Astrocyte (in vitro differentiated cells and primary cell): ENCODE measurements around the gene CYP4B1.

Source experiments
- EZH2 ChIP-seq: IDR thresholded peaks from 2 replicates; pipeline ENCODE4 v1.6.1; 2012; ENCODE audit warnings: mild to moderate bottlenecking, low read length, inconsistent platforms; ENCODE audit not compliant: insufficient read depth
- TF ChIP-seq, protein P1 (sequence below): IDR thresholded peaks from 2 replicates; pipeline ENCODE4 v1.5.1; 2011; ENCODE audit warnings: low read depth, mild to moderate bottlenecking, inconsistent platforms, low read length, moderate library complexity; ENCODE audit not compliant: insufficient read depth

DNA sequence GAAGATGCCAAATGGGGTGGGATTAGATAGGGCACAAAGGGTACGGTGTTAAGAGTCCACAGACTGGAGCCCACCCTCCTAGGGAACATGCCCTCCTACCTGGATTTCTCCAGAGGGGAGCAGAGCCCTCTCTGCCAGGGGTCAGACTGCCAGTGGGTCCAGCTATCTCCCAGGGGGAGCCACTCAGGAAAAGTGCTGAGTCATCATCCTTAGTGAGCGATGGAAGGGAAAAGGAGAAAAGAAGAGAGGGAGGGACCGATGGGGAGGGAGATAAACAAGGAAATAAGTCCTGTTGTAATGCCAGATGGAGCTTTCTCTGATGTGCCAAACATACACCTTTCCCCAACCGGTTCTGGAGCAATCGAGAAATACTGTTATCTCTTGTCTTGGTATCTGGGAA lies 30.4 kb upstream of the CYP4B1 start:
- TF ChIP-seq, protein P1, sequence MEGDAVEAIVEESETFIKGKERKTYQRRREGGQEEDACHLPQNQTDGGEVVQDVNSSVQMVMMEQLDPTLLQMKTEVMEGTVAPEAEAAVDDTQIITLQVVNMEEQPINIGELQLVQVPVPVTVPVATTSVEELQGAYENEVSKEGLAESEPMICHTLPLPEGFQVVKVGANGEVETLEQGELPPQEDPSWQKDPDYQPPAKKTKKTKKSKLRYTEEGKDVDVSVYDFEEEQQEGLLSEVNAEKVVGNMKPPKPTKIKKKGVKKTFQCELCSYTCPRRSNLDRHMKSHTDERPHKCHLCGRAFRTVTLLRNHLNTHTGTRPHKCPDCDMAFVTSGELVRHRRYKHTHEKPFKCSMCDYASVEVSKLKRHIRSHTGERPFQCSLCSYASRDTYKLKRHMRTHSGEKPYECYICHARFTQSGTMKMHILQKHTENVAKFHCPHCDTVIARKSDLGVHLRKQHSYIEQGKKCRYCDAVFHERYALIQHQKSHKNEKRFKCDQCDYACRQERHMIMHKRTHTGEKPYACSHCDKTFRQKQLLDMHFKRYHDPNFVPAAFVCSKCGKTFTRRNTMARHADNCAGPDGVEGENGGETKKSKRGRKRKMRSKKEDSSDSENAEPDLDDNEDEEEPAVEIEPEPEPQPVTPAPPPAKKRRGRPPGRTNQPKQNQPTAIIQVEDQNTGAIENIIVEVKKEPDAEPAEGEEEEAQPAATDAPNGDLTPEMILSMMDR: no peak
- no peak for TF ChIP-seq EZH2
